ENCODE measurements around the gene GNAS-AS1. TPM values are rescaled to one million over a fixed set of nuclear protein-coding genes. Genes with fewer than 3 reads are reported as not detected.

GNAS-AS1 gene
- total and polyA plus RNA-seq, 5 experiments from 2014 or later = 0.14 to 1.3 (median 1.3) TPM; not detected in 2

GRCh38 chr20:58892141-58892931 is 41.6 kb upstream of the GNAS-AS1 start:
- peaks cover 27 to 59% (median 51%) of the 10 kb centered on the region in 4 donors for H3K4me1 Mint-ChIP-seq
- POLR2A ChIA-PET = interaction anchor here (0.6 to 4.8 kb wide), 12 partner anchors 11 to 256 kb away, joined by 3 to 72 read pairs (median 4); partner anchors contain the start of genes ATP5F1E, PRELID3B and STX16
- H3K27me3 Mint-ChIP-seq = no peaks in the 10 kb centered on the region
- H3K36me3 Mint-ChIP-seq = peaks cover 0 to 26% (median 3%) of the 10 kb centered on the region in 3 donors
- ATAC-seq = peak; percentile 16 to 34
- H3K9me3 Mint-ChIP-seq = no peaks in the 10 kb centered on the region
- H3K27ac Mint-ChIP-seq = peak overlapping the region; percentile 94 to 99 (median 98)
- H3K4me3 Mint-ChIP-seq = peak overlapping the region; percentile 91 to 98 (median 94)
- peak; percentile 63 to 90 (median 74) for DNase-seq

DNA sequence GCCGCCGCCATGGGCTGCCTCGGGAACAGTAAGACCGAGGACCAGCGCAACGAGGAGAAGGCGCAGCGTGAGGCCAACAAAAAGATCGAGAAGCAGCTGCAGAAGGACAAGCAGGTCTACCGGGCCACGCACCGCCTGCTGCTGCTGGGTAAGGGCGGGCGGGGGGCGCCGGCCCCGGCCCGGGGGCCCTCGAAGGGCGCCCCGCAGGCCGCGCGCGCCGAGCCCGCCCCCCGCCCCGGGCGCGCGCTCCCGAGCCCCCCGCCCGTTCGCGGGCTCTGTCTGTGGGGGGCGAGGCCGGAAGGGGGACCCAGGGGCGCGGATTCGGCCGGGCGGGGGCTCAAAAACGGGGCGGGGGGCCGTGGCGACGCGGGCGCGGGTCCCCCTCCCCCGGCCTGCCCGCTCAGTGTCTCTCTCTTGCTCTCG is 41.0 kb upstream of the GNAS-AS1 start:
- ATAC-seq (peak; percentile 1), DNase-seq (peak in 6 of 10 donors; percentile 27 to 53 (median 38))
- Mint-ChIP-seq H3K36me3 (peaks cover 0 to 20% (median 3%) of the 10 kb centered on the region in 3 donors), H3K4me1 (peaks cover 22 to 59% (median 47%) of the 10 kb centered on the region in 4 donors), H3K4me3 (peak overlapping the region; percentile 91 to 98 (median 94)), H3K9me3 (no peaks in the 10 kb centered on the region), H3K27me3 (no peaks in the 10 kb centered on the region), H3K27ac (peak overlapping the region; percentile 94 to 99 (median 98))
- POLR2A ChIA-PET = interaction anchor here (0.6 to 4.8 kb wide), 14 partner anchors 11 to 1182 kb away, joined by 3 to 72 read pairs (median 4); partner anchors contain the start of genes ATP5F1E, PMEPA1, PRELID3B and STX16

GRCh38 chr20:58891086-58891717 is 40.5 kb upstream of the GNAS-AS1 start:
- Mint-ChIP-seq H3K36me3 (peaks cover 0 to 14% (median 0%) of the 10 kb centered on the region in 3 donors), H3K4me3 (peak overlapping the region; percentile 46 to 93 (median 68)), H3K27me3 (no peaks in the 10 kb centered on the region), H3K9me3 (no peaks in the 10 kb centered on the region), H3K4me1 (peaks cover 19 to 59% (median 42%) of the 10 kb centered on the region in 4 donors), H3K27ac (peak overlapping the region in 8 of 10 donors; percentile 73 to 98 (median 91))
- POLR2A ChIA-PET = interaction anchor here (0.6 to 4.8 kb wide), 16 partner anchors 12 to 1181 kb away, joined by 3 to 72 read pairs (median 4); partner anchors contain the start of genes ATP5F1E, PMEPA1, PRELID3B and STX16
- ATAC-seq (peak; percentile 18 to 23), DNase-seq (peak in 9 of 10 donors; percentile 65 to 90 (median 77))

- Mint-ChIP-seq H3K27me3 (no peaks in the 10 kb centered on the region), H3K9me3 (no peaks in the 10 kb centered on the region), H3K4me3 (peak overlapping the region; percentile 79 to 98 (median 93)), H3K36me3 (peaks cover 0 to 9% (median 0%) of the 10 kb centered on the region in 3 donors), H3K27ac (peak overlapping the region; percentile 91 to 99 (median 98)), H3K4me1 (peaks cover 14 to 57% (median 38%) of the 10 kb centered on the region in 4 donors)
- ATAC-seq (peak; percentile 43 to 44), DNase-seq (peak; percentile 65 to 89 (median 78))
- POLR2A ChIA-PET = interaction anchor here (0.6 to 4.8 kb wide), 23 partner anchors 7 to 1181 kb away, joined by 3 to 72 read pairs (median 5); partner anchors contain the start of genes ATP5F1E, PMEPA1, PRELID3B and STX16
Measured at GRCh38 chr20:58890518-58891085, 39.9 kb upstream of the GNAS-AS1 start.

DNA sequence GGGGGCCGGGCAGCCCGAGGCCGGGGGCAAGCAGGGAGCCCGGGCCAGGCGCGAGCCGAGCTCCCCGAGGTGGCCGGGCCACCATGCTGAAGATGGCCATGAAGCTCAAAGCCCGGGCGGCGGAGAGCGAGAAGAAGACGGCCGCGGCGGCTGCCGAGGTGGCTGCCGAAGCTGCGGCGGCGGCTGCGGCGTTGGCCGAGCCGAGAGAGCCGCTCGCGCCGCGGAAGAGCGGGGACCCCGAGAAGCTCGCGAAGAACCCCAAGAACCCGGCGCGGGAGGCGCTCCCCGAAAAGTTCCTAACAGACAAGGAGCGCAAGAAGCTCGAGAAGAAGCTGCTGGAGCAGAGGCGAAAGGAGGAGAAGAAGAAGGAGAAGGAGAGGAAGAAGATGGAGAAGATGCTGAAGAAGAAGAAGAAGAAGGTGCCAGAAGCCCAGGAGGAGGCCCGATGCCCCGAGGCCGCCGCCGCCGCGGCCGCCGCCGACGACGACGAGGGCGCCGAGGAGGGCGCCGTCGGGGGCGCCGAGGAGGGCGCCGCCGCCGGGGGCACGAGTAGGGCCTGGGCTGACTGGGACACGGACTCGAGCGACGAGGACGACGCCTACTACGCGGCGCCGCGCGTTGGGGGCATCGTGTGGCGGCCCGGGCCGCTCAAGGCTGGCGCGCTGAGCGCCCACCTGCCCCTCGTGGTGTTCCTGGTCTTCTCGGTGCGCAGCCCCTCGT is 39.3 kb upstream of the GNAS-AS1 start:
- peak overlapping the region; percentile 79 to 98 (median 93) for H3K4me3 Mint-ChIP-seq
- peaks cover 11 to 51% (median 31%) of the 10 kb centered on the region in 4 donors for H3K4me1 Mint-ChIP-seq
- peaks cover 0 to 3% (median 0%) of the 10 kb centered on the region in 3 donors for H3K36me3 Mint-ChIP-seq
- H3K27ac Mint-ChIP-seq = peak overlapping the region; percentile 91 to 99 (median 98)
- H3K27me3 Mint-ChIP-seq = no peaks in the 10 kb centered on the region
- DNase-seq = peak in 3 of 10 donors; percentile 45 to 64 (median 55)
- POLR2A ChIA-PET = interaction anchor here (0.7 to 4.8 kb wide), 23 partner anchors 8 to 501 kb away, joined by 3 to 72 read pairs (median 6); partner anchors contain the start of genes ATP5F1E, NELFCD, PRELID3B and STX16
- ATAC-seq = no peak
- H3K9me3 Mint-ChIP-seq = no peaks in the 10 kb centered on the region

DNA sequence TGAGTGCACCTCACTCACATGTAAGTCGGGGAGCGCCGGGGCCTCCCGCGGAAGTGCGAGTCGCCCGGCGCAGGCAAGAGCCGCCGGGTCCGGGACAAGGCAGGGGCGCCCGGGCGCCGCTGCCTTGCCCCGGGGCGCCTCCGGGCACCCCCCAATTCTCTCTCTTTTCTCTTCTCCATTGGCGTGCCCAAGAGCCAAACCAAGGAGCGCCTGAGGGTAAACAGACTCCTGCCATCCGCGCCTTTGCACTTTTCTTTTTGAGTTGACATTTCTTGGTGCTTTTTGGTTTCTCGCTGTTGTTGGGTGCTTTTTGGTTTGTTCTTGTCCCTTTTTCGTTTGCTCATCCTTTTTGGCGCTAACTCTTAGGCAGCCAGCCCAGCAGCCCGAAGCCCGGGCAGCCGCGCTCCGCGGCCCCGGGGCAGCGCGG is 38.6 kb upstream of the GNAS-AS1 start:
- H3K4me3 Mint-ChIP-seq = peak overlapping the region; percentile 74 to 94 (median 88)
- H3K27me3 Mint-ChIP-seq = no peaks in the 10 kb centered on the region
- H3K4me1 Mint-ChIP-seq = peaks cover 8 to 44% (median 25%) of the 10 kb centered on the region in 4 donors
- H3K27ac Mint-ChIP-seq = peak overlapping the region; percentile 90 to 96 (median 93)
- no peaks in the 10 kb centered on the region for H3K36me3 Mint-ChIP-seq
- no peaks in the 10 kb centered on the region for H3K9me3 Mint-ChIP-seq
- POLR2A ChIA-PET = interaction anchor here (0.6 to 4.8 kb wide), 29 partner anchors 8 to 583 kb away, joined by 3 to 72 read pairs (median 5); partner anchors contain the start of genes ATP5F1E, NELFCD, PRELID3B and STX16
- DNase-seq = peak in 2 of 10 donors; percentile 25 to 32
- no peak for ATAC-seq

GRCh38 chr20:58888521-58889333 is 38.0 kb upstream of the GNAS-AS1 start:
- ATAC-seq (peak; percentile 47 to 56), DNase-seq (peak; percentile 75 to 93 (median 84))

DNA sequence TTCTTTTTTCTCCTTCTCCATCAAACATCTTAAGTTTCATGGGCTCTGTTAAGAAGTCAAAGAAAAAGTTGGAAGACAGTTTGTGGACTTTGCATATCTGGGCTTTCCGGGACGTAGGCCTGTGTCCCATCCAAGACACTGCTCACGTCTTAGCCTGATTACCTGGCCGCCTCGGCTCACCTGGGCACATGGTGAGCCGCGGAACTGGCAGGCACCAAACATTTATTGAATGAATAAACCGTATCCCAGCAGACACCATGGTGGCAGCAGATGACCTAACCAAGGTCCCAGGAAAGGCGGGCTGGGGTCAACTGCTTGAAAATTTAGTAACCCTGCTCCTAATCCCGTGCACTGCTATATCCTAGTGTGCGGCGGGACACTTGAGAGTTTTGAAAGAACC is 37.4 kb upstream of the GNAS-AS1 start:
- DNase-seq (no peak), ATAC-seq (no peak)
- Mint-ChIP-seq H3K36me3 (no peaks in the 10 kb centered on the region), H3K4me3 (peak overlapping the region; percentile 78 to 90 (median 84)), H3K27ac (peak overlapping the region; percentile 70 to 93 (median 90)), H3K4me1 (peaks cover 3 to 33% (median 14%) of the 10 kb centered on the region in 4 donors), H3K9me3 (no peaks in the 10 kb centered on the region), H3K27me3 (no peaks in the 10 kb centered on the region)
- POLR2A ChIA-PET = interaction anchor here (1.2 to 4.8 kb wide), 2 partner anchors 145 to 148 kb away, joined by 3 to 72 read pairs; partner anchors contain the start of gene ATP5F1E

More at GRCh38 chr20:58888521-58889333, 38.0 kb upstream of the GNAS-AS1 start:
- H3K9me3 Mint-ChIP-seq = no peaks in the 10 kb centered on the region
- peak overlapping the region in 9 of 10 donors; percentile 83 to 93 (median 90) for H3K27ac Mint-ChIP-seq
- no peaks in the 10 kb centered on the region for H3K27me3 Mint-ChIP-seq
- no peaks in the 10 kb centered on the region for H3K36me3 Mint-ChIP-seq
- POLR2A ChIA-PET = interaction anchor here (0.6 to 4.8 kb wide), 25 partner anchors 9 to 582 kb away, joined by 3 to 72 read pairs (median 5); partner anchors contain the start of genes ATP5F1E, NELFCD, PRELID3B and STX16
- peaks cover 7 to 38% (median 19%) of the 10 kb centered on the region in 4 donors for H3K4me1 Mint-ChIP-seq
- H3K4me3 Mint-ChIP-seq = peak overlapping the region; percentile 78 to 90 (median 84)

DNA sequence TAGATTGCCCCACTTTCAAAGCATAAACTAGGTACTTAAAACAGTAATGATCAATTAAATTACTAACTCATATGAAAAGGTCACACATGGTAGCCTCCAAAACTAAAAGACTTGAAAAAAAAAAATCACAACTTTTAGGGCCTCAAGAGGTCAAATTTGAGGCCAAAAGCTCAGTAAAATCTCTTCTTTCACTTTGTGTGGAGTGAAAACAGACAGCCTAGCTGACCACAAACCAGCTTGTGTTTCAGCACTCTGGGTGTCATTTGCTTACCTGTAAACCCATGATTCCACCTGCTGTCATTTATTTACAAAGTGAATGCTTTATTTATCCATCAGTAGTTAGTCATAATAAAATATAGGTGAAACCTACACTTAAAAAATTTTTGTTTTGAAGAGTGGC is 35.8 kb upstream of the GNAS-AS1 start:
- H3K27me3 Mint-ChIP-seq = no peaks in the 10 kb centered on the region
- peaks cover 0 to 28% (median 8%) of the 10 kb centered on the region in 4 donors for H3K4me1 Mint-ChIP-seq
- H3K36me3 Mint-ChIP-seq = no peaks in the 10 kb centered on the region
- H3K4me3 Mint-ChIP-seq = no peak overlapping the region
- POLR2A ChIA-PET = interaction anchor here (0.6 to 1.4 kb wide), 2 partner anchors 41 to 119 kb away, joined by 3 read pairs; no protein-coding TSS in a partner anchor
- no peaks in the 10 kb centered on the region for H3K9me3 Mint-ChIP-seq
- ATAC-seq (no peak), DNase-seq (no peak)
- peak overlapping the region in 1 of 10 donors; percentile 41 for H3K27ac Mint-ChIP-seq

GRCh38 chr20:58884966-58885365 is 34.3 kb upstream of the GNAS-AS1 start:
- DNase-seq (no peak), ATAC-seq (no peak)
- no peaks in the 10 kb centered on the region for H3K9me3 Mint-ChIP-seq
- H3K4me1 Mint-ChIP-seq = peaks cover 0 to 28% (median 8%) of the 10 kb centered on the region in 4 donors
- POLR2A ChIA-PET = interaction anchor here (1.5 kb wide), 1 partner anchor 147 kb away, joined by 5 read pairs; the partner anchor contains the start of gene ATP5F1E
- peak overlapping the region in 1 of 10 donors; percentile 9 for H3K27ac Mint-ChIP-seq
- H3K36me3 Mint-ChIP-seq = no peaks in the 10 kb centered on the region
- no peak overlapping the region for H3K4me3 Mint-ChIP-seq
- no peaks in the 10 kb centered on the region for H3K27me3 Mint-ChIP-seq
